K562 (cell line): ENCODE results near the gene ELMO3. TPM values are rescaled to one million over a fixed set of nuclear protein-coding genes. Genes with fewer than 3 reads are reported as not detected.

Experiments
- DMBX1 ChIP-seq: fragments of 250-450 bp; sonication (Bioruptor Pico); IDR thresholded peaks from 2 replicates; pipeline ENCODE4 v1.8.0; 2022; ENCODE audit warnings: inconsistent platforms, mild to moderate bottlenecking, moderate library complexity, borderline replicate concordance
- MITF ChIP-seq: IDR thresholded peaks from 2 replicates; pipeline ENCODE4 v1.6.1; 2014; ENCODE audit warnings: antibody characterized with exemption
- PCBP1 ChIP-seq: fragments of 200-400 bp; formaldehyde crosslinking; IDR thresholded peaks from 2 replicates; pipeline ENCODE4 v1.6.1; 2018; ENCODE audit warnings: mild to moderate bottlenecking, low read depth, low read length; ENCODE audit not compliant: poor library complexity, severe bottlenecking
- SIRT6 ChIP-seq: IDR thresholded peaks from one replicate; pipeline ENCODE4 v1.6.1; 2012; ENCODE audit warnings: low read depth, mild to moderate bottlenecking, control low read depth, inconsistent platforms, low read length, moderate library complexity
- SLC30A9 ChIP-seq: fragments of 250-450 bp; sonication (Bioruptor Pico); IDR thresholded peaks from 2 replicates; pipeline ENCODE4 v1.8.0; 2022; ENCODE audit warnings: mild to moderate bottlenecking, moderate library complexity
- STAT6 ChIP-seq: sonication (generic); formaldehyde crosslinking; IDR thresholded peaks from 2 replicates; pipeline ENCODE4 v1.8.1; 2023; ENCODE audit warnings: mild to moderate bottlenecking, missing genetic modification reagents
- ZBTB7A ChIP-seq: IDR thresholded peaks from 2 replicates; pipeline ENCODE4 v1.6.1; 2011; ENCODE audit warnings: low read depth, mild to moderate bottlenecking, low read length, moderate library complexity, borderline replicate concordance; ENCODE audit not compliant: control insufficient read depth
- ZNF253 ChIP-seq: fragments of 250-450 bp; sonication (Bioruptor Pico); conservative IDR thresholded peaks from 2 replicates; pipeline ENCODE4 v1.6.1; 2021; ENCODE audit warnings: mild to moderate bottlenecking
- ZNF76 ChIP-seq: fragments of 250-450 bp; sonication (Bioruptor Pico); IDR thresholded peaks from 2 replicates; pipeline ENCODE4 v1.4.0; 2020; ENCODE audit warnings: mild to moderate bottlenecking, moderate library complexity, borderline replicate concordance
- polyA plus RNA-seq, 8 experiments: library from polyadenylated mRNA; depleted of rRNA in 4 of 8; stranded (reverse) in 5 of 8; unstranded in 3 of 8; fragments of >200 nt; fragmentation: Nextera tagmentation in 2 of 8; fragmentation: Illumina TruSeq in 1 of 8; extraction: Ambion mirVana in 2 of 8; extraction: Trizol in 1 of 8; gene quantifications; 2 replicates each; pipeline versions ENCODE4 v1.2.1 to v1.2.3, GENCODE V29; 2011 to 2014; ENCODE audit warnings: inconsistent platforms in 1 of 8, missing spikeins in 1 of 8
- total RNA-seq, 7 experiments: library from RNA; depleted of rRNA in 6 of 7; stranded (reverse); fragments of >200 nt in 6 of 7; fragmentation: Illumina TruSeq in 2 of 7; extraction: Trizol in 2 of 7; gene quantifications; 2 replicates each; pipeline versions ENCODE4 v1.2.1 to v1.2.3, GENCODE V29; 2011 to 2021; ENCODE audit warnings: low replicate concordance in 1 of 7
- TF ChIP-seq, protein P1 (sequence below): fragments of 250-450 bp; sonication (Bioruptor Pico); IDR thresholded peaks from 2 replicates; pipeline ENCODE4 v1.8.0; 2021; ENCODE audit warnings: mild to moderate bottlenecking, moderate library complexity
- TF ChIP-seq, protein P2 (sequence below): IDR thresholded peaks from 2 replicates; pipeline ENCODE4 v1.6.1; 2011; ENCODE audit warnings: borderline replicate concordance, low read depth, mild to moderate bottlenecking, moderate library complexity, low read length; ENCODE audit not compliant: insufficient read depth, poor library complexity, severe bottlenecking
- TF ChIP-seq, protein P3 (sequence below): sonication (generic); formaldehyde crosslinking; IDR thresholded peaks from 2 replicates; pipeline ENCODE4 v1.8.1; 2023; ENCODE audit warnings: mild to moderate bottlenecking, missing genetic modification reagents, moderate library complexity
- TF ChIP-seq, protein P4 (sequence below): fragments of 250-450 bp; sonication (Bioruptor Pico); IDR thresholded peaks from 2 replicates; pipeline ENCODE4 v1.9.0; 2021; ENCODE audit warnings: mild to moderate bottlenecking, inconsistent platforms
- TF ChIP-seq, protein P5 (sequence below): fragments of 450-650 bp; IDR thresholded peaks from 2 replicates; pipeline ENCODE4 v1.6.1; 2016; ENCODE audit warnings: missing biosample characterization, missing genetic modification characterization

ELMO3 gene
- total and polyA plus RNA-seq, 9 of the 15 experiments (the other 6 are each of a cell fraction or from before 2014, with no cell fraction given), result 0.04 to 5.1 (median 1.5) TPM

DNA sequence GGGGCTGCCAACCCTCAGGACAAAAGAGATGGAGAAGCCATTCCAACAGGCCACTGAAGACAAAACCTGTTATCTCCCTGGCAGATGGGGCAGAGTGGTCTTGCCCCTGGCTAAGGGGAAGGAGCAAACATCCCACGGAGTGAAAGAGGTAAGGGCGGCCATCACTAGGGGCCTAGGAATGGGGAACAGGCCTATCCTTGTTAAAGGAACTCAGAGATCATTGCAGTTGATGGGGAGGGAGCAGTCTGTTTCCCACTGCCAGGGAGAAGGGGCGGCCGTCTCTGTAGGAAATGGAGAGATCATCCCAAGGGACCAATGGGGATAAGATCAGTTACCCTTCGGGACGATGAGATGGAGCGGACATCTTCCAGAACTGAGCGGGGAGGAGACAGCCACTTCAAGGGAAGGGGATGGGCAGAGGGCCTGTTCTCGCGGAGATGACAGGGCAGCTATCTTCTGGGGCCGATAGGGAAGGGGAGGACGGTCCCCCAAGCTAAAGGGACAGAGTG is 27.4 kb downstream of the ELMO3 start (continued):
- TF ChIP-seq, protein P1, sequence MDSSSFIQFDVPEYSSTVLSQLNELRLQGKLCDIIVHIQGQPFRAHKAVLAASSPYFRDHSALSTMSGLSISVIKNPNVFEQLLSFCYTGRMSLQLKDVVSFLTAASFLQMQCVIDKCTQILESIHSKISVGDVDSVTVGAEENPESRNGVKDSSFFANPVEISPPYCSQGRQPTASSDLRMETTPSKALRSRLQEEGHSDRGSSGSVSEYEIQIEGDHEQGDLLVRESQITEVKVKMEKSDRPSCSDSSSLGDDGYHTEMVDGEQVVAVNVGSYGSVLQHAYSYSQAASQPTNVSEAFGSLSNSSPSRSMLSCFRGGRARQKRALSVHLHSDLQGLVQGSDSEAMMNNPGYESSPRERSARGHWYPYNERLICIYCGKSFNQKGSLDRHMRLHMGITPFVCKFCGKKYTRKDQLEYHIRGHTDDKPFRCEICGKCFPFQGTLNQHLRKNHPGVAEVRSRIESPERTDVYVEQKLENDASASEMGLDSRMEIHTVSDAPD (CRISPR knock-in tag), result no peak
- TF ChIP-seq, protein P2, sequence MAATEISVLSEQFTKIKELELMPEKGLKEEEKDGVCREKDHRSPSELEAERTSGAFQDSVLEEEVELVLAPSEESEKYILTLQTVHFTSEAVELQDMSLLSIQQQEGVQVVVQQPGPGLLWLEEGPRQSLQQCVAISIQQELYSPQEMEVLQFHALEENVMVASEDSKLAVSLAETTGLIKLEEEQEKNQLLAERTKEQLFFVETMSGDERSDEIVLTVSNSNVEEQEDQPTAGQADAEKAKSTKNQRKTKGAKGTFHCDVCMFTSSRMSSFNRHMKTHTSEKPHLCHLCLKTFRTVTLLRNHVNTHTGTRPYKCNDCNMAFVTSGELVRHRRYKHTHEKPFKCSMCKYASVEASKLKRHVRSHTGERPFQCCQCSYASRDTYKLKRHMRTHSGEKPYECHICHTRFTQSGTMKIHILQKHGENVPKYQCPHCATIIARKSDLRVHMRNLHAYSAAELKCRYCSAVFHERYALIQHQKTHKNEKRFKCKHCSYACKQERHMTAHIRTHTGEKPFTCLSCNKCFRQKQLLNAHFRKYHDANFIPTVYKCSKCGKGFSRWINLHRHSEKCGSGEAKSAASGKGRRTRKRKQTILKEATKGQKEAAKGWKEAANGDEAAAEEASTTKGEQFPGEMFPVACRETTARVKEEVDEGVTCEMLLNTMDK, result no peak
- TF ChIP-seq ZNF76 (no peak), PCBP1 (no peak), DMBX1 (CRISPR knock-in tag) (no peak), MITF (no peak), SIRT6 (no peak), ZNF253 (CRISPR knock-in tag) (no peak), SLC30A9 (CRISPR knock-in tag) (no peak), ZBTB7A (no peak), STAT6 (CRISPR knock-in tag) (no peak)
- TF ChIP-seq, protein P3, sequence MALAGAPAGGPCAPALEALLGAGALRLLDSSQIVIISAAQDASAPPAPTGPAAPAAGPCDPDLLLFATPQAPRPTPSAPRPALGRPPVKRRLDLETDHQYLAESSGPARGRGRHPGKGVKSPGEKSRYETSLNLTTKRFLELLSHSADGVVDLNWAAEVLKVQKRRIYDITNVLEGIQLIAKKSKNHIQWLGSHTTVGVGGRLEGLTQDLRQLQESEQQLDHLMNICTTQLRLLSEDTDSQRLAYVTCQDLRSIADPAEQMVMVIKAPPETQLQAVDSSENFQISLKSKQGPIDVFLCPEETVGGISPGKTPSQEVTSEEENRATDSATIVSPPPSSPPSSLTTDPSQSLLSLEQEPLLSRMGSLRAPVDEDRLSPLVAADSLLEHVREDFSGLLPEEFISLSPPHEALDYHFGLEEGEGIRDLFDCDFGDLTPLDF, result no peak
- TF ChIP-seq, protein P4, sequence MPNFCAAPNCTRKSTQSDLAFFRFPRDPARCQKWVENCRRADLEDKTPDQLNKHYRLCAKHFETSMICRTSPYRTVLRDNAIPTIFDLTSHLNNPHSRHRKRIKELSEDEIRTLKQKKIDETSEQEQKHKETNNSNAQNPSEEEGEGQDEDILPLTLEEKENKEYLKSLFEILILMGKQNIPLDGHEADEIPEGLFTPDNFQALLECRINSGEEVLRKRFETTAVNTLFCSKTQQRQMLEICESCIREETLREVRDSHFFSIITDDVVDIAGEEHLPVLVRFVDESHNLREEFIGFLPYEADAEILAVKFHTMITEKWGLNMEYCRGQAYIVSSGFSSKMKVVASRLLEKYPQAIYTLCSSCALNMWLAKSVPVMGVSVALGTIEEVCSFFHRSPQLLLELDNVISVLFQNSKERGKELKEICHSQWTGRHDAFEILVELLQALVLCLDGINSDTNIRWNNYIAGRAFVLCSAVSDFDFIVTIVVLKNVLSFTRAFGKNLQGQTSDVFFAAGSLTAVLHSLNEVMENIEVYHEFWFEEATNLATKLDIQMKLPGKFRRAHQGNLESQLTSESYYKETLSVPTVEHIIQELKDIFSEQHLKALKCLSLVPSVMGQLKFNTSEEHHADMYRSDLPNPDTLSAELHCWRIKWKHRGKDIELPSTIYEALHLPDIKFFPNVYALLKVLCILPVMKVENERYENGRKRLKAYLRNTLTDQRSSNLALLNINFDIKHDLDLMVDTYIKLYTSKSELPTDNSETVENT (CRISPR knock-in tag), result no peak
- TF ChIP-seq, protein P5, sequence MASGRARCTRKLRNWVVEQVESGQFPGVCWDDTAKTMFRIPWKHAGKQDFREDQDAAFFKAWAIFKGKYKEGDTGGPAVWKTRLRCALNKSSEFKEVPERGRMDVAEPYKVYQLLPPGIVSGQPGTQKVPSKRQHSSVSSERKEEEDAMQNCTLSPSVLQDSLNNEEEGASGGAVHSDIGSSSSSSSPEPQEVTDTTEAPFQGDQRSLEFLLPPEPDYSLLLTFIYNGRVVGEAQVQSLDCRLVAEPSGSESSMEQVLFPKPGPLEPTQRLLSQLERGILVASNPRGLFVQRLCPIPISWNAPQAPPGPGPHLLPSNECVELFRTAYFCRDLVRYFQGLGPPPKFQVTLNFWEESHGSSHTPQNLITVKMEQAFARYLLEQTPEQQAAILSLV (tag), result no peak
